Inflammatory macrophage treated with lipopolysaccharide for 1 hour (primary cell): ENCODE data around the gene FBXO42.
A peak's percentile ranks its signal among the peaks of the same experiment; 100 is the strongest.

Source experiments
- DNase-seq, 2 donors: peaks; one replicate each; pipeline ENCODE4 v3.0.0-alpha.2; 2020 to 2022

Gene FBXO42

DNA sequence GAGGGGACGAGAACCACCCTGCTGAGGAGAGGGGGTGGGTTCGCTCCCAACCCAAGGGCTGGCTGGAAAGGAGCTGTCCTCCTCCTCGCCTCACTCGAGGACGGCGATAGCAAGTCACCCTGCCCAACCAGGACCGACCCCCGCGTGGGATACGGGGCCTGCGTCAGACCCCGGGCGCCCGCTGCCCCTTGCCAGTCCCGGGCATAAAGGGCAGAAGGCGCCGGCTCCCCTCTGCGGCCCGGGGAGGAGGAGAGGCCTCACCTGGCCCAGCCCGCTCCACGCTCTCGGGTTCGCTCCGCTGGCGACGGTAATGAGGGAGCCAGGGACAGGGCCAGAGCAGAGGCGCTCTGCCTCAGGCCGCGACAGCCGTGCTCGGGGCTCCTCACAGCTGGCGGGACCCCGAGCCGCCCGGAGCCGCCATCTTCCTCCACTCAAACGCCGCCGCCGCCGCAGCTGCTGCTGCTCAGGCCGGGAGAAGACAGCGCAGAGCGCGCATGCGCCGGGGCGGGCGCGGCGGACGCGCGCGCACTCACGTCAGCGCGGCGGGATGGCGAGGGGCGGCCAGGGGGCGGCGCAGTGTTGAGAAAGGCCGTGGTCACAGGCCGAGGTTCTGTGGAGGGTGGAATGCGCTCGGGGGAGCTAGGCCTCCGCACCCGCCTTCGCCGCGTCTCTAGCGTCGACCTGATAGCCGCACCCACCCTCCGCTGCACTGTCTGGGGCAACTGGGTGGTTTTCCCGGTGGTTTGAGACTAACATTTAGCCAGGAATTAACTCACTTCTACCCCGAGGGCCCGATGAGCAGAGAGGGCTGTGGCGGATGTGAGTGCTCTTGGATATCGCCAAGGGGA, at the start of gene FBXO42:
Gene FBXO42, minus strand, starts transcription at position 487 of the 848 bp plus-strand sequence. CDS start 37,062 bp downstream, outside the sequence.
- DNase-seq: peak; percentile 88 to 94

DNA sequence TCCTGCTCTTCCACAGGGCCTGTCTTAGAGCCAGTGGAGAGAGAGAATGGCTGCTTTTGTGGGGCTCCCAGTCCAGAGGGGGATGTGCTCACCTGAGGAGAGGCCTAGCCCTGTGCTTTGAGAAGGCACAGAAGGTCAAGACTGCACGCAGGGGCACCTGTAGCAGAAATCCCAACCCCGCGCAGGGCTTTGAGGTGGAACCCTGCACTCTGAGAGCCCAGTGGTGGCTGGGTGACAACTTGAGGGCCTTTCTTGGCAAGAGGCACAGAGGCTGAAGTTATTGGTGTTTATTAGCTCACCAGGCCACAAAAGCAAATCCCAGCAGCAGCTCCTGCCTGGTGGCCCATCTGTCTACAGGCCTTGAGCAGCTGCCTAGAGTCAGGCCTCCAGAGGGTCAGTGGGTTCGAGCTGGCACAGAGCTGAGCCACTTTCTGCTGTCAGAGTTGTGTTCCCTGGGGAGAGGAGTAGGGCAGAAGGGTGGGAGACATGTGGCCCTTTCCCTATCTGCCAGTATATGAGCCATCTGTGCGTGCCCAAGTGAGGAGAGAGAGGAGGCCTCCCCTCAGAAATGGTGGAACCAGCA, 46.2 kb upstream of the FBXO42 start:
- no peak for DNase-seq

DNA sequence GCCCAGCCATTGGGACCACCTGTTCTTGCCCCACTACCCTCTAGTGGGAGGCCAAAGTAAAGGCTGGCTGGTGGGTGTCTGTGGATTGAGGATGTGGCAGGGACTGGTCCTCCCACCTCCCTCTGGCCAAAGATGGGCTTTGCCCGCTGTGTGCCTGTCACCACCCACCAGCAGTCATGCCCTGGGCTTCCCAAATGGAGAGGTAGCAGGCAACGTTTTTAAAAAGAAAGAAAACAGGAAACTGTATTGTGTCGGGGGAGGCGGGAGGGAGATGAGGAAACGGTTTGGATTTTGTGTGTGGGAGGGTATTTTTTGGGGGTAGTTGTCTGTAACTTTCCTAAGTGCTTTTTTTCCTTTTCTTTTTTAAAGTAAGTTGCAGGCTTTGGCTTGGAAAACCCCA, 44.8 kb upstream of the FBXO42 start:
- DNase-seq: peak; percentile 88 to 90

DNA sequence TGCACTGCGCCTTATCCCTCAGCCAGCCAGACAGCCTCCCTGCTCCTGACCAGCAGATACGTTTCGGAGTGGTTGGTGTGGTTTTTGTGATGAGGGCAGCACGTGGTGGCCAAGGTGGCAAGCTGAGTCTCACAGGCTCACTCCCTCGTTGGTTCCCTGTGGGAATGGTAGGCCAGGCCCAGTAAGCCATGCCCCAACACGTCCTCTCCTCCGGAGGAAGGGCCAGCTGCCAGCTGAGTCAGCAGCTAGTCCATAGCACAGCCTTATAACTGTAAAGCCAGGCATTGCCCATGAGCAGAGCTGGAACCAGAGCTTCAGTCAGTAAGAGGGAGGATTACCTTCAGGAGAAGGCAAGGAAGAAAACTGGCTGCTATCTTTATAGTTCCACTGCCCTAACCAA, 44.3 kb upstream of the FBXO42 start:
- peak; percentile 22 to 39 for DNase-seq

DNA sequence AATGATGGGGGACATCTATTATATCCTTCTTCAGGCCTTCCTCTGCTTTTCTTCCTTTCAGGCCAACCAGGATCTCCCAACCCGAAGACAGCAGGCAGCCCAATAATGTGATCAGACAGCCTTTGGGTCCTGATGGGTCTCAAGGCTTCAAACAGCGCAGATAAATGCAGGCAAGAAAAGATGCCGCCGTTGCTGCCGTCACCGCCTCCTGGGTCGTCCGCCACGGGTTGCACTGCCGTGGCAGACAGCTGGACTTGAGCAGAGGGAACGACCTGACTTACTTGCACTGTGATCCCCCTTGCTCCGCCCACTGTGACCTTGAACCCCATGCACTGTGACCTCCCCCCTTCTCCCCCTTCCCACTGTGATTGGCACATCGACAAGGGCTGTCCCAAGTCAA, 42.7 kb upstream of the FBXO42 start:
- DNase-seq: no peak

DNA sequence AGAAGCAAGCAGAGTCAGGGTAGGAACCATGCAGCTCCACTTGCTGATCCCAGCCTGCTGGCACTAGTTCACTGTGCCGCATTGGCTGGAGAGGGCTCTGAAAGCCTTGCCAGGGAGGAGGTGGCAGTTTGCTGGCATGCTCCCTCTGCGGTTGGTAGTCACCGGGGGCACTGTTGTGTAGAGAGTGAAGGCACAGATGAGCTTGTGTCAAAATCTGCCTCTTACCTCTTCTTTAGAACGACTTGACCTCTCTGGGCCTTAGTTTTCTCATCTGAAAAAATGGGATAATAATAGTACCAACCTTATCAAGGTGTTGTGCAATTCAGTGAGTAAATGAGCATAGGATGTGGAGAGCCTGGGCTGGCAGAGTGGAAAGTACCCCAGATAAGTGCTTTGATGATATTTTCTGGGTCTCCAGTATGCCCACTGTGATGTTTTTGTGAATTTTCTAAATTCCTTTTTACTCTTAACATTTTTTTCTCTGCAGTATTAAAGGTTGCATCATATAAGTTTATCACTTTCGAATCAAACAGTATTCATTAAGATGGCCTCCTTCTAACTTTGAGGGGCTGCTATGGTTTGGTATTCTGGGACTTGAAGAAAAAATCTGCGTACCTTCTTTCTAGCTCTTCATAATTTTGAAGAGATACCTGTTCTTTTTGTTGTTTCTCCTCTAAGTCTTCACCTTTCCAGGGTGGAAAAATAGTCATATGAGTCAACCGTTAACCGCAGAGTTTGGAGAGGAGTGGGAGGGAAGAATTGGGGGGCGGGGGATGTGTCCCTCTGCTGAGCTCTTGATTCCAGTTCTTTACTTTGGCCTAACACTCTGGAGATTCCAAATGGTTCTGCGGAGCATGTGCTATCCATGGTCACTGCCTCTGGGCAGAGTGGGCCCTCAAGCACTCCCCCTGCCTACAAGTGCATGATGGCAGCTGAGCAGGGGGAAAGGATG, 41.6 kb upstream of the FBXO42 start:
- no peak for DNase-seq

DNA sequence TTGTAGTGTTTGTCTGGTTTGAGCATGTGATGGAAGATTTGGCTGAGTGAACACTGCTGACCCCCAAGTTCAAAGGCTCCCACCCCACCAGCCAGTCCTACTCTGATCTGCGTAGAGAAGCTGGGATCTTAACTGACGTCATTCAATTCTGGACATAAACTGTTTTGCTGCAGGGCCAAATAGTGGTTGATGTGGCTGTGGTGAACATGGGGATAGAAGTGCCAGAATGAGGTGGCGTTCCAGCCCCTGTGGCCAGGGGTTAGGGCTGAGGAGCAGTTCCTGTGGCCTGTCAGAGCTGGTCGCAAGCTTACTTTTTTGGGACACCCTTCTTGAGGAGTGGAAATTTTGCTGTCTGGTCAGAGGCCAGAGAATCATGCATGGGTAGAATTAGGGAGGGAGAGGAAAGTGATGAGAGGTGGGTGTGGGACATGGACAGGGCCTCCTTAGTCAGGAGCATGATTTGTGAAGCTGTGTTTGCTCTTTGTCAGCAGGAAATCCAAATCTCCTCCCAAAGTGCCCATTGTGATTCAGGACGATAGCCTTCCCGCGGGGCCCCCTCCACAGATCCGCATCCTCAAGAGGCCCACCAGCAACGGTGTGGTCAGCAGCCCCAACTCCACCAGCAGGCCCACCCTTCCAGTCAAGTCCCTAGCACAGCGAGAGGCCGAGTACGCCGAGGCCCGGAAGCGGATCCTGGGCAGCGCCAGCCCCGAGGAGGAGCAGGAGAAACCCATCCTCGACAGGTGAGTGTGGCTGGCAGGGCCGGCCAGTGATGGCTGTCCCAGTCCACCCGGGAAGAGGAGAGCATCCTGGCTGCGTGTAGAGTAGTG, 40.7 kb upstream of the FBXO42 start:
- no peak for DNase-seq

DNA sequence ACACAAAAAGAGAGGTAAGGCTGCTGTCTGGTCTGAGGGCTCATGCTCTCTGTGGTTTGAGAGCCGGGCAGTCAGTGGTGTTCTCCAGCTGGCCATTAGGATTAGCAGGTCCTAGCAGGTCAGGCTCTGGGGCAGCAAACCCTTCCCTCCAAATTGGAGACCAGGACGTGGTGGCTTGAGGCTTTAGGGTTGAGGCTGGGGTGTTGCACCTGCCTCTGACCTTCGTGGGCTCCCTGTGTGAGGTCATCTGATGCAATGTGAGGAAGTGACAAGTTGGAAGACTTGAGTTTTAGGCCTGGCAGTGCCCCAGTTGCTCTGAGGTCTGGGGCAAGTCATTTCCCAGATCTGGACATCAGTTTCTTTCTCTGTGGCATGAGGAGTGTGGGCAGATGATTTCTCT, 39.1 kb upstream of the FBXO42 start:
- peak; percentile 40 to 57 for DNase-seq

DNA sequence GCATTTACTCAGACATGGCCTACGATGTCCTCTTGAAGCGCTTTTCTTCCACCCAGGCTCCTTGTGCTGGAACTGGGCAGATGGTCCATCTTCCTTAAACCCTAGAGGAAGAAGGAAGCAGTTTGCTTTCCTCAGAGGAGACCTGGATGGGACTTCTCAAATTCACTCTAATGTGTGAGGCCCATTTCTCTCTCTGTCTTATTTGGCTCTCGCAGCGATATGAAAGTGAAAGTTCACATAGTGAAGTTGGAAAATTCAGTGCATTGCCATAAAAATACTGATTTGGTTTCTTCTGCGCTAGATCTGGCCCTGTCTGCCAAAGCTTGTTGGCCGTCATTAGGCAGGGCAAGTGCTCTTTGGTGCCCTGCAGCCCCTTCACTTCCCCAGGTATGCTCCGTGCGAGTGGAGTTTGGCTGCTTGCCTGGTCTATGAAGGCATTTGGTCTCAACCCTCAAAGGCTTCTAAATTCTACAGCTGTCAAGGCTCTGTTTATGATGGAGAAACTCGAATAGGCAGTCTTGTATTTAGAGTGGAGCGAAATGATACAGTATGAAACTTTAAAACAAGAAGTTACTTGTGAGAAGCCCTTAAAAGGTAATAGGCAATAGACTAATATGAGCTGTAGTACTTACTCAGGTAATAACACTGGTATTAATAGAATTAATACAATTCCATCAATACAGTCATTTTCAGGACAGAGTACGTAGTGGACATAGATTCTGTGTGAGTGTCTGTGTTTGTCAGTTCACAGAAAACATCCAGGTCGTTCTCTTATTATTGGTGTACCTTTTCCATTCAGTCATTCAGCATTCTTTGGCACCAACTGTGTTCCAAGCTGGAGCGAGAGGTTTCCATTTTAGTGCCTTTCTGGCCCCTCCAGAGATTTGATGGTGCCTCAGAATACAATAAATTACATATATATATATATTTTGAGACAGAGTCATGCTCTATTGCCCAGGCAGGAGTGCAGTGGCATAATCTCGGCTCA, 35.2 kb upstream of the FBXO42 start:
- peak; percentile 48 to 50 for DNase-seq

DNA sequence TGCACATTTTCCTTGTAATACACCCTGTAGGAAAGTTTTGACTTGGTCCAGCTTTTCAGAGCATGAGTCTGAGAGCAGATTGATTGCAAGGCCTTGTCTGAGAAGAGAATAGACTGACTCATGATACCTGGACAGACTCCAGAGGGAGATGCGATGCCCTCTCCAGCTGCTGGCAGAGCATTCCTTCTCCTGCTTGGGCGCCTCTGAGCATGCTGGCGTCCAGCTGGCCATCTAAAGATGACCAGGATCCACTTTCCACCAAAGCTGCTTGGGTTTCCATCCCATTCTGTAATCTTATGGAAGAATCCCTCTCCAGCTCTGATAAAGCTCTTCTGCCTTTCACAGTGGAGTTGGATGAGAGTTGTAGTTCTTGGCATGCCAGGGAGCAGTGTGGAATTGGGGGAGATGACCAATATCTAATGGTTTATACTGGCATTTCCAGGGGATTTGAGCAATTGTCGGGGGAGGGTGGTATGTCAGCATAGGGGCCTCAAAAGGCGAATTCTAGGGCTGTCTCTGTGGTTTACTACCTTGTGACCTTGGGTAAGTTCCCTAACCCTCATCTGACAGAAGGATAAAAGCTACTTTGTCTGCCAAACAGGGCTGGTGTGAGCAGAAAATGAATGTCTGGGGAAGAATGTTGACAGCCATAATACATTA, 34.3 kb upstream of the FBXO42 start:
- DNase-seq: peak; percentile 43 to 70

DNA sequence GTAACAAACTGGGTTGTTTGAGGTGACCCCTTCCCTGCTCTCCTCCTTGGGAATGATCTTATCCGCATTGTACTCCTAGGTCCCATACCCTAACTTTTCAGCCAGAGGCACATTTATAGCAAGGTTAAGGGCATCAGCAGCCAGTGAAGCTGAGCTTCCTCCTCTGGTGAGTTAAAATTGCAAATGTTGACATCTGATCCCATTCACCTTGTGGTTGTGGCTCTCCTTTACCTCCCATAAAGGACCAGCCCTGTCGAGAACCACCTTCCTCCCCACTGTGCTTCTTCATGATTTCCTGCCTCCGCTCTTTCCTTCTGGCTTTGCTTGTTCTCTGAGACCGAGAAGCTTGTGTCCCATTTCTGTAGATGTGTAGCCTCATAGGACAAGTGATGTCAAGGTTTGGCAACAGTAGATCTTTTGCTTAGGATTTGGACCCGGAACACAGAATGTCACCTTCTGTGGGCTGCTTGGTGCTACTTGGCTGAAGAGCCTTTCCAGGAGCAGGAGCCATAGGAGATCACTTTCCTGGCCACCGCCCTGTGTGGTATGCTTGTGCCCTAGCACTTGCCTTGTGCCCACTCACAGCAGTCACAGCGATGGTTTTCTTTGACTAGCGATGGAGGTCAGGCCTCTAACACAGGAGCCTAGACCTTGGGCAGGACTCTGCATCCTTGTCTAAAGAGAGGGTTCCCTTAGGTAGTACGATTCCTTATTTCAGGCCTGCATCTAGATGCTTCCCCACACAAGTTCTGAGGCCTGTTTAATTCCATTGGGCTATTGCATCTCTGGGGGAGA, 33.6 kb upstream of the FBXO42 start:
- no peak for DNase-seq

DNA sequence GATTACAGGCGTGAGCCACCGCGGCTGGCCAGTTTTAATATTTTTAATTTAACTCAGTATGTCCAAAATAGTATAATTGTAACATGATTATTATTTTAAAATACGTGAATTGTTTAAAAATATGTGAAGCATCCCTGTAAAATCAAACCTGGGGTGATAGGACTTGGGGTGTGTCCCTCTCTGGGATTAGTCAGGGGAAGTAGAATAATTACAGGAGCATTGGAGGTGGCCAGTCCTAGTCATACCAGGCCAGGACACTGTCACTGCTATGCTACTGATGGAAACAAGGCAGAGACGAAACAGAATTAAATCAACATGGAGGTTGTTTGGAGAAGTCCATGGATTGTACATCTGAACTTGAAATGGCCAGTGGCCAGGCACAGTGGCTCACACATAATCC, 31.6 kb upstream of the FBXO42 start:
- no peak for DNase-seq

DNA sequence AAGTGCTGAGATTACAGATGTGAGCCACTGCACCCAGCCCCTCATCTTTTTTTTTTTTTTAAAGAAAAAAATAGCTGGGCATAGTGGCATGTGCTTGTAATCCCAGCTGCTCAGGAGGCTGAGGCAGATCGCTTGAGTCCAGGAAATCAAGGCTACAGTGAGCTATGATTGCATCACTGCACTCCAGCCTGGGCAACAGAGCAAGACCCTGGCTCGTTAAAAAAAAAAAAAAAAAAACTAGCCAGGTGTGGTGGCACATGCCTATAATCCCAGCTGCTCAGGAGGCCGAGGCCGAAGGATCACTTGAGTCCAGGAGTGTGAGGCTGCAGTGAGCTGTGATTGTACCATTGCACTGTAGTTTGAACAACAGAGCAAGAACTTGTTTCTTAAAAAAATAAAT, 28.6 kb upstream of the FBXO42 start:
- DNase-seq: no peak

DNA sequence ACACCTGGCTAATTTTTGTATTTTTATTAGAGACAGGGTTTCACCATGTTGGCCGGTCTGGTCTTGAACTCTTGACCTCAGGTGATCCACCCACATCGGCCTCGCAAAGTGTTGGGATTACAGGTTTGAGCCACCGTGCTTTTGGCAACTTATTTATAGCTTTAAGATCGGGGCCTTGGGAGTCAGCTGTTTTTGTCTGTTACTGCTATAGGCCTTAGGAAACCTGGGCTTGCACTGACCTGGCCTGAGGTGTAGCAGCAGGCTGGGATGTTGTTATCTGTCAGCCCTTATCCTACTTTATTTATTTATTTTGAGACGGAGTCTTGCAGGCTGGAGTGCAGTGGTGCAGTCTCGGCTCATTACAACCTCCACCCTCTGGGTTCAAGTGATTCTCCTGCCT, 26.2 kb upstream of the FBXO42 start:
- no peak for DNase-seq

DNA sequence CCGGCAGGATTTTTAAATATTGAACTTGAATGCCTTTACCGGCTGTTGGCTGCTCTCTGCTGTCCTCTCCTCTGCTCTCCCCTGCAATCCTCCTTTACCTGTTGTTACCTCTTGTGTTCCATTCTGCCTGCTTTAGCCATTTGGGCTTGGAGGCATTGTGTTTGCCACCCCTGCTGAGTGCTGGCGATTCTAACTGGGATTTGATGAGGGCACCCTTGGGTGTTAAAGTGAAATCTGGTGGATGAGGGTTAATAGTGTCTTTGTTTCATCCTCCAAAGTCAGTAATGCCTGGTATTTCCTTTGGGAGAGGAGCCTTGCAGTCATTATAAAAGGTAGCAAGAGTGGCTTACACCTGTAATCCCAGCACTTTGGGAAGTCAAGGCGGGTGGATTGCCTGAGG, 24.7 kb upstream of the FBXO42 start:
- DNase-seq: no peak

DNA sequence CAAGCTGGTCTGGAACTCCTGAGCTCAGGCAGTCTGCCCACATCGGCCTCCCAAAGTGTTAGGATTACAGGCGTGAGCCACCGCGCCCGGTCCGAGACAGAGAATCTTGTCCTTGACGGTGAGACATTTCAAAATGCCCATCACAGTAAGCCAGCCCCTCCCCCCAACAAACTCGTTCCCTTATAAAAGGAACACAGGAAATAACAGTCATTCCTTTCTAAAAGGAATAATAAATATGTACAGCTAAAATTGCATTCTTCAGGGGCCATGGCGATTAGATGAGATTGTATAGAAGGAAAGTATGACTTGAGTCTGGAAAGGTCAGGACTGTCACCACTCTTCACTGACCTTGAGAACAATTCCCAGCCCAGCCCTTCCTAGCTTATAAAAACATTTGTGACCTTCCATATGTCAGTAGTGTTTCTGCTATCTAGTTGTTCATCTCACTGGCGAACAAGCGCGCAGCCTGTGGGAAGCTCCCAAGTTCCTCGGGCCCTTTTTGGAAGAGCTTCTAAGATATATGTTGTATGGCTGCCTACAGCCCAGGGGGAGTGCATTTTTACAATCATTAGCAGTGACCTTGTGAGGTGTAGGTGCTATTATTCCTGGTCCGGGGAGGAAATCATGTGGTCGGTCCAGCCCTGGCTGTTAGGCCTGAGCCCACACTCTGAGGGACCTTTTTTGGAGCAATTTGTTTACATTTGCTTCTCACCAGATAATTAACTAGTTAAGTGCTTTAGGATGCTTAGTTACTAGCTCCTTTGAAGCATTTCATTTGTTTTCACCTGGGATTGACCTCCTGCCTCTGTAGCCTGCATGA, 23.5 kb upstream of the FBXO42 start:
- DNase-seq: no peak

DNA sequence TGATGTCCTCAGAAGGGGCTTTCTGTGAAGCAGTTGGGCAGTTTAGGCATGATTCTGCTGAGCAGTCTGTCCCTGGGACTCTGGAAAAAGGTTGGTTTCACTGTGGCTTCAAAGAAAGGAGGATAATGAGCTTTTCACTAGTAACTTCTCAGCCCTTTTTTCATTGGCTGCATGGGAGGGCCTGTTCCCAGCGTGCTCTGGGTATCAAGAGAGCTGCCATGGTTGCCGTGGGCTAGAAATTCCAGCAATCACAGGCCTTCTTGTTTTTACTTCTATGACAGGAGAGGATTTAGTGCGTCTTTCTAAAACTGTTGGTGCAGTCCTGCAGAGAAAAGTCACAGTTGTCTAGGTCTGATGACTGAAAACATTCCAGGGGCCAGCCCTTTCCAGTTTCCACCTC, 22.0 kb upstream of the FBXO42 start:
- DNase-seq: no peak

DNA sequence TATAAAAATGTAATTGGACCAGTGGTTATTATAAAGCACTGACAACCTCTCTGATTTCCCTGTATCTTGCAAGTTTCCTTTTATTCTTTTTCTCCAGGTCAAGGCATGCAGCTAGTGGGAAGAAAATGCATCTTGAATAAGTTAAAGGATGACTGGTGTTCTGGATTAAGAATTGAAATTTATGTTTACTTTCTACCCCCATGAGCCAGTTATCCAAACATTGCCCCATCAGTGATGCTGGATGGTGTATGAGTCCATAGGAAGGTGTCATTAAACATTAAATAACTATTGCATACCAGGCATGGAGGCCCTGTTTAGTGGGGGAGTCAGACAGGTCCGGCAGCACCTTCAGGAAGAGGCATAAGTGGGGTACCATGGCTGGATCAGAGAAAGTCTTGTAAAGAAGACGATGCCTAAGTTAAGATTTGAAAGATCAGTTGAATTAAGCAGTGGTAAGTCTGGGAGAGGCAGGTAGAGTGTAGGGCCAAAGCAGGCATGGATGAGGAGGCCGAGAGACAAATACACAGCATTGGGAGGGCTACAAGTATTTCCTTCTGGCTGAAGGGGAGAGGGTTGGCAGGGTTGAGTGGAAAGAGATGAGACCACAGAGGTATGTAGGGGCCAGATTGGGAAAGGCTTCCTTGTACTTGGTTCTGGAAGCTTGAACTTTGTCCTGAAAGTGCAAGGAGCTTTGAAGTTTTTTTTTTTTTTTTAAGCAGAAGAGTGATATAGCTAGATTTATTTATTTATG, 20.4 kb upstream of the FBXO42 start:
- DNase-seq: no peak
